GM19099 (cell line): Measurements from ENCODE around the gene CSF3.

Source experiments
- POLR2A ChIP-seq: IDR thresholded peaks from 3 replicates; pipeline ENCODE4 v1.6.1; 2011; ENCODE audit warnings: low read depth; ENCODE audit not compliant: insufficient read length; ENCODE audit errors: extremely low read depth

Gene CSF3

GRCh38 chr17:39981766-39982375 lies 33.4 kb upstream of the CSF3 start:
- no peak for TF ChIP-seq POLR2A

GRCh38 chr17:39988206-39988810 lies 26.9 kb upstream of the CSF3 start:
- no peak for TF ChIP-seq POLR2A

GRCh38 chr17:39994448-39994847 lies 20.8 kb upstream of the CSF3 start:
- no peak for TF ChIP-seq POLR2A

GRCh38 chr17:39995438-39995837 lies 19.8 kb upstream of the CSF3 start:
- TF ChIP-seq POLR2A = no peak

GRCh38 chr17:39996162-39996561 lies 19.1 kb upstream of the CSF3 start:
- TF ChIP-seq POLR2A = no peak

GRCh38 chr17:39996800-39997199 lies 18.4 kb upstream of the CSF3 start:
- TF ChIP-seq POLR2A = no peak

- no peak for TF ChIP-seq POLR2A
Measured at GRCh38 chr17:39997543-39997942, 17.7 kb upstream of the CSF3 start.

GRCh38 chr17:39999067-39999466 lies 16.2 kb upstream of the CSF3 start:
- TF ChIP-seq POLR2A = no peak

GRCh38 chr17:40000161-40000560 lies 15.1 kb upstream of the CSF3 start:
- no peak for TF ChIP-seq POLR2A

GRCh38 chr17:40004072-40004471 lies 11.2 kb upstream of the CSF3 start:
- TF ChIP-seq POLR2A = no peak

GRCh38 chr17:40004712-40005111 lies 10.5 kb upstream of the CSF3 start:
- TF ChIP-seq POLR2A = no peak

- no peak for TF ChIP-seq POLR2A
Measured at GRCh38 chr17:40005520-40005919, 9.7 kb upstream of the CSF3 start.

- TF ChIP-seq POLR2A = no peak
Measured at GRCh38 chr17:40014375-40014980, 762 bp upstream of the CSF3 start.

GRCh38 chr17:40015998-40016985 lies 1.1 kb downstream of the CSF3 start:
- no peak for TF ChIP-seq POLR2A

GRCh38 chr17:40017422-40018080 lies 2.3 kb downstream of the CSF3 start:
- no peak for TF ChIP-seq POLR2A
